Colonic mucosa (tissue), 4 donors: ENCODE data around the gene ALX4. TPM values are rescaled to one million over a fixed set of nuclear protein-coding genes. Genes with fewer than 3 reads are reported as not detected.

Experiments used
- DNase-seq: peaks from one replicate; pipeline ENCODE4 v3.0.0-alpha.2; 2020
- H3K27ac ChIP-seq: fragments of 200-600 bp; one replicate; pipeline ENCODE4 v1.8.0; 2021
- H3K27me3 ChIP-seq: fragments of 200-600 bp; one replicate; pipeline ENCODE4 v1.8.0; 2021
- H3K36me3 ChIP-seq: fragments of 200-600 bp; one replicate; pipeline ENCODE4 v1.8.0; 2021
- H3K4me1 ChIP-seq: fragments of 200-600 bp; one replicate; pipeline ENCODE4 v1.8.0; 2021; ENCODE audit warnings: mild to moderate bottlenecking
- H3K4me3 ChIP-seq: fragments of 200-600 bp; one replicate; pipeline ENCODE4 v1.8.0; 2021
- H3K9ac ChIP-seq, 2 donors: one replicate each; pipeline ENCODE4 v1.7.0; 2013; ENCODE audit warnings: control low read depth in 2 of 2, low read depth in 2 of 2, low read length in 2 of 2
- H3K9me3 ChIP-seq: fragments of 200-600 bp; one replicate; pipeline ENCODE4 v1.8.0; 2021
- intact Hi-C: fragments of 100-400 bp; cut with DNase I; formaldehyde crosslinking; loops from one replicate; pipeline ENCODE4 v1.14.1; 2022
- total RNA-seq, 2 donors: library from RNA; stranded (reverse); fragmentation: NEBNext Ultra II Directional in 1 of 2; extraction: Animal tissue kit (Norgen Biotek cat#: 25700) in 1 of 2; gene quantifications; one replicate each; pipeline ENCODE4 v1.2.1, GENCODE V29; 2021
- TF ChIP-seq, protein P1 (sequence below): fragments of 200-600 bp; IDR thresholded peaks from one replicate; pipeline ENCODE4 v1.8.0; 2022; ENCODE audit warnings: antibody characterized with exemption, mild to moderate bottlenecking
- donor health status: healthy.
- donor health status: DM: no; HTN: no; CAD: no.
- donor health status: DM: no; HTN: no; CAD: no.

ALX4 gene
- total RNA-seq, 2 donors from 2014 or later: not detected

DNA sequence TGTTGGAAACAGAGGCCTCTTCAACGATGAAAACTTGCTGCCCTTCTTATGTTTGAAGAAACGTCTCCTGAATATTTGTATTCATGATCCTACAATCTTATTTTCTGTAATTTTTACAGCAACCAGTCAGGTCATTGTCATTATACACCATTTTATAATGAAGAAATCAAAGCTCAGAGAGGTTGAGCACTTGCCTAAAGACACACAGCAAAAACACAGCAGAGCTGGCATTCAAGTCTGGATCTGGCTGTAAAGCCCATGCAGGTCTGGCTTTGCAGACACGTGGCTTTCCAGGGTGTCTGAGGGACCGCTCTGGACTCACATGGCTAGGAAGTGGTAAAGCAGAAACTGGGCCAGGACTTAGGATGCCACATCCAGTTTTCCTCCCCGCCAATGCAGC lies 15.8 kb upstream of the ALX4 start:
- Histone ChIP-seq H3K9me3 (no peaks in the 10 kb centered on the region), H3K36me3 (no peaks in the 10 kb centered on the region), H3K9ac (no peak overlapping the region), H3K4me1 (no peaks in the 10 kb centered on the region), H3K4me3 (no peak overlapping the region), H3K27ac (no peak overlapping the region), H3K27me3 (peaks cover 65% of the 10 kb centered on the region)
- TF ChIP-seq, protein P1, sequence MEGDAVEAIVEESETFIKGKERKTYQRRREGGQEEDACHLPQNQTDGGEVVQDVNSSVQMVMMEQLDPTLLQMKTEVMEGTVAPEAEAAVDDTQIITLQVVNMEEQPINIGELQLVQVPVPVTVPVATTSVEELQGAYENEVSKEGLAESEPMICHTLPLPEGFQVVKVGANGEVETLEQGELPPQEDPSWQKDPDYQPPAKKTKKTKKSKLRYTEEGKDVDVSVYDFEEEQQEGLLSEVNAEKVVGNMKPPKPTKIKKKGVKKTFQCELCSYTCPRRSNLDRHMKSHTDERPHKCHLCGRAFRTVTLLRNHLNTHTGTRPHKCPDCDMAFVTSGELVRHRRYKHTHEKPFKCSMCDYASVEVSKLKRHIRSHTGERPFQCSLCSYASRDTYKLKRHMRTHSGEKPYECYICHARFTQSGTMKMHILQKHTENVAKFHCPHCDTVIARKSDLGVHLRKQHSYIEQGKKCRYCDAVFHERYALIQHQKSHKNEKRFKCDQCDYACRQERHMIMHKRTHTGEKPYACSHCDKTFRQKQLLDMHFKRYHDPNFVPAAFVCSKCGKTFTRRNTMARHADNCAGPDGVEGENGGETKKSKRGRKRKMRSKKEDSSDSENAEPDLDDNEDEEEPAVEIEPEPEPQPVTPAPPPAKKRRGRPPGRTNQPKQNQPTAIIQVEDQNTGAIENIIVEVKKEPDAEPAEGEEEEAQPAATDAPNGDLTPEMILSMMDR: no peak
- intact Hi-C loops: no loop called here
- DNase-seq: no peak

DNA sequence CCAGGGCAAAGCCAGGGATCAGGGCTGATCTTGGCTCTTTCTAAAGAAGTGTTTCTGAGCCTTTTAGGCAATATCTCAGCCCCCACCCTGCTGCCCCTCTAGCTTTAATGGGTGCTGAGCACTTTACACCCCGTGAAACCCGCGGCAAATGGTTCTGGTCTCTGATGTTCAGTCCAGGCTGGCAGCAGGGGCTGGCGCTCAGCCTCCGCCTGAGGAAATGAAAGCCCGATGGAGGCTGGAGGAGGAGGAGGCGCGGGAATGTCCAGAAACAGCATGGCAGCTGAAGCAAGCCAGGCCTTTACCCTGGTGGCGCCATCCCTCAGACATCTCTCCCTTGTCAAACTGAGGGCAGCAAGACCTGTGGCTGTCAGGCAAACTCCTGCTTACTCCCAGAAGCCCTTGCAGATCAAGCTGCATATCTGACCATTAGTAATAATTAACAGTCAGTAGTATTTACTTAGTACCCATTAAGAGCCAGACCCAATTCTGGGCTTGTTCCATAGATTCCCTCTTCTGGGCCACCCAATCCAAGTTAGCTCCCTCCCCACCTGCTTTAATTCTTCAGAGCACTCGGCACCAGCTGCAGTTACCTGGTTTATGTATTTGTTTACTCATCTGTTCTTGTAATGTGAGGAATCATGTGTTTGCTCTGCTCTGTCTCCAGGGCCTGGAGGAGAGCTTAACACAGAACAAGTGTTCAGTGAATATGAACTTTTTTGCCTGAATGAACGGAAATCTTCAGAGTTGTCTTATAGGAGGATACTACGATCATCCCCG lies 15.0 kb upstream of the ALX4 start:
- no peak for DNase-seq
- intact Hi-C loops: no loop called here
- no peak overlapping the region for H3K9ac ChIP-seq
- H3K27ac ChIP-seq: no peak overlapping the region
- TF ChIP-seq, protein P1: no peak
- peaks cover 72% of the 10 kb centered on the region for H3K27me3 ChIP-seq
- no peaks in the 10 kb centered on the region for H3K4me1 ChIP-seq
- no peaks in the 10 kb centered on the region for H3K36me3 ChIP-seq
- H3K9me3 ChIP-seq: no peaks in the 10 kb centered on the region
- no peak overlapping the region for H3K4me3 ChIP-seq

DNA sequence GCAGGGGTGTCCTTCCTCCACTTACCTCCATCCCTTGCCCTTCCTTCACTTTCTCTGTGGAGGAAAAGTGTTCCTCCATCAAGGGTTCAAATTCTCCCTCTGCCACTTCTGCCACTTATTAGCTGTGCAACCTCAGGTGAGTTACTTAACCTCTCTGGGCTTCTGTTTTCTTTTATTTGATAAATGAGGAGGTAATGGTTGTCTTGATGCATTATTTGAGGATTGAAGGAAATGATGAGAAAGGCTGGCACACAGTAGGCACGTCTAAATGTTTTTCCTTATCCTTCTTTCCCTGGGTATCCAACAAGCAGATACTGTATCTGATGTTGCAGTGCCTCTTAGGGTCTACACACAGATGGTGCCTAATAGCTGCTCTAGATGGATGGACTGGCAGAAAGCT lies 14.3 kb upstream of the ALX4 start:
- H3K27ac ChIP-seq: no peak overlapping the region
- no peaks in the 10 kb centered on the region for H3K9me3 ChIP-seq
- no peaks in the 10 kb centered on the region for H3K4me1 ChIP-seq
- intact Hi-C loops: no loop called here
- no peaks in the 10 kb centered on the region for H3K36me3 ChIP-seq
- peaks cover 72% of the 10 kb centered on the region for H3K27me3 ChIP-seq
- H3K4me3 ChIP-seq: no peak overlapping the region
- TF ChIP-seq, protein P1: no peak
- DNase-seq: no peak
- H3K9ac ChIP-seq: no peak overlapping the region

DNA sequence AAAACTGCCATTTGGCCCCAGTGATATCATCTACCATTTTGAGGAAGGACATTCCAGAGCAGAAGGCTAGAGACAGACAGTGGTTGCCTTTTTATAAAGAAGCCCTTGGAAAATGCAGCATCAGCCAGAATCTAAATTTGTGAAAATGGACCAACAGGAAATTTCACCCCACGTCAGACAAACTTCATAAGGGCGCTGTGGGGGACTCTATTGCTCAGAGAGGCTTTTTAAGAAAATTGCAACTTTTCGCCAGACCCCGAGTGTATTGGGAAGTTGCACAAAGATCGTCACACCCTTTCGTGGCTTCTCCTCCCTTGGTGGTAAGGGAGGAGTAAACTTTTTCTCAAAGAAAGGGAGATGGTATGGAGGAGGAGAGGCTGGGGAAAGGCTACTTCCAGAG lies 12.3 kb upstream of the ALX4 start:
- Histone ChIP-seq H3K36me3 (no peaks in the 10 kb centered on the region), H3K27me3 (peaks cover 83% of the 10 kb centered on the region), H3K4me3 (no peak overlapping the region), H3K4me1 (no peaks in the 10 kb centered on the region), H3K9ac (no peak overlapping the region), H3K27ac (no peak overlapping the region), H3K9me3 (no peaks in the 10 kb centered on the region)
- DNase-seq: no peak
- intact Hi-C loops: no loop called here
- TF ChIP-seq, protein P1: no peak

DNA sequence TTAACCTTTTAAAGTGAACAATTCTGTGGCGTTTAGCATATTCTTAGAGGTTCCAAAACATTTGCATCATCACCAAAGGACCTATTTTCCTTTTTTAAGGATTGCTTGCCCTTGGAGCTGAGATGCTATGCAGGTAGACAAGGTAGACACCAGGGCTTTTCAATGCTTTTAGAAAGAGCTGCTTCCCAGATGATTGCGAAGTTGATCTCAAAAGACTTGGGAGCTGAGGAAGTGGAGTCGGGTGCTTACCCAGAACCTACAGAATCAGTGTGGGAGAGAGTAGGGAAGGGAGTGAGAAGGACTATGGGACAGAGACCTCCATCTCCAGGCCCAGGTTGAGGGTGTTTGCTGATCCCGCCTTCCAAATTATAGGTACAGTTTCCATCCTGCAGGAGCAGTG lies 11.1 kb upstream of the ALX4 start:
- H3K9me3 ChIP-seq: no peaks in the 10 kb centered on the region
- H3K4me3 ChIP-seq: no peak overlapping the region
- no peak overlapping the region for H3K27ac ChIP-seq
- intact Hi-C loops: no loop called here
- no peaks in the 10 kb centered on the region for H3K36me3 ChIP-seq
- TF ChIP-seq, protein P1: no peak
- DNase-seq: no peak
- H3K4me1 ChIP-seq: peaks cover 8% of the 10 kb centered on the region
- no peak overlapping the region for H3K9ac ChIP-seq
- peaks cover 88% of the 10 kb centered on the region for H3K27me3 ChIP-seq
